ENCODE results near the gene CNDP2. TPM values are rescaled to one million over a fixed set of nuclear protein-coding genes. Genes with fewer than 3 reads are reported as not detected.
A peak's percentile ranks its signal among the peaks of the same experiment; 100 is the strongest.

CNDP2 gene
- total and polyA plus RNA-seq, 2 of the 13 experiments (the other 11 are each of a cell fraction or from before 2014, with no cell fraction given) = 64.7 to 80.8 TPM

DNA sequence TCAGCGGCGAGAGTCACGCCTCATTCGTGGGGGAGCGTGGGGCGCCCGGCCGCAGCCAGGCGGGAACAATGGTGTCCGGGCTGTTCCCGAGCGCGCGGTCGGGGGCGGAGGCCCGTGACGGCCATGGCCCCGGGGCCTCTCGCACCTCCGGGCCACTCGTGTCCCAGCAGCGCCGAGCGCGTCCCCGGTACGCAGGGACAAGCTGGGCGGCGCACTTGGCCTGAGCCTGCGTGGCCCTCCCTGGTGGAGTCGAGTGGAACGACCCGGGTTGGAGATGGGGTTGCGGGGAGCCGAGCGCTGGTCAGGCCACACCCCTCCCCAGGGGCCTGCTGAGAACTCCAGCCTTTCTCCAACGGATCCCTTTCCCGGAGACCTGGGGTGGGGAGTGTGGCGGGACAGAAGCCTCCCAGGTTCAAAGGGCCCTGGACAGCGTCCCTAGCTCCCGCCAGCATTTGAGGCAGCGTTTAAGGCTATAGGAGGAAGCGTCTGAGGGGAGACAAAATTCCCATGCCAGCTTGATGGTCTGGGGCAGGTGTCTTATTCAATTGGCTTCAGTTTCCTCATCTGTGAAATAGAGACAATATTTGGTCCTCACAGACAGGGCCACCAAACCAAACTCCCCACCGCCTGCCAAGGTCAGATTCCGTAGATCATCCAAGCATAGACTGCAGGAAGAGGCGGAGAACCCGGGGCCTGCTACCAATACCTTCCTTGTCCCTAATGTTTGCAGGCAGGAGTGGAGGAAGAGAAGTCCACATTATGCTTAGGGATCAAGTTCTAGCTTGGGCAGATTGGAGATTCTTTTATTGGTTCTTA lies 553 bp downstream of the CNDP2 start (continued):
- TF ChIP-seq, protein P1, sequence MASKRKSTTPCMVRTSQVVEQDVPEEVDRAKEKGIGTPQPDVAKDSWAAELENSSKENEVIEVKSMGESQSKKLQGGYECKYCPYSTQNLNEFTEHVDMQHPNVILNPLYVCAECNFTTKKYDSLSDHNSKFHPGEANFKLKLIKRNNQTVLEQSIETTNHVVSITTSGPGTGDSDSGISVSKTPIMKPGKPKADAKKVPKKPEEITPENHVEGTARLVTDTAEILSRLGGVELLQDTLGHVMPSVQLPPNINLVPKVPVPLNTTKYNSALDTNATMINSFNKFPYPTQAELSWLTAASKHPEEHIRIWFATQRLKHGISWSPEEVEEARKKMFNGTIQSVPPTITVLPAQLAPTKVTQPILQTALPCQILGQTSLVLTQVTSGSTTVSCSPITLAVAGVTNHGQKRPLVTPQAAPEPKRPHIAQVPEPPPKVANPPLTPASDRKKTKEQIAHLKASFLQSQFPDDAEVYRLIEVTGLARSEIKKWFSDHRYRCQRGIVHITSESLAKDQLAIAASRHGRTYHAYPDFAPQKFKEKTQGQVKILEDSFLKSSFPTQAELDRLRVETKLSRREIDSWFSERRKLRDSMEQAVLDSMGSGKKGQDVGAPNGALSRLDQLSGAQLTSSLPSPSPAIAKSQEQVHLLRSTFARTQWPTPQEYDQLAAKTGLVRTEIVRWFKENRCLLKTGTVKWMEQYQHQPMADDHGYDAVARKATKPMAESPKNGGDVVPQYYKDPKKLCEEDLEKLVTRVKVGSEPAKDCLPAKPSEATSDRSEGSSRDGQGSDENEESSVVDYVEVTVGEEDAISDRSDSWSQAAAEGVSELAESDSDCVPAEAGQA (IDR thresholded peaks at IDR 0.05; ENCODE audit: low read depth) = no peak
- TF ChIP-seq, protein P1 (CRISPR knock-in tag; IDR thresholded peaks at IDR 0.05; ENCODE audit: borderline replicate concordance) = no peak
- TF ChIP-seq MYNN (CRISPR knock-in tag; IDR thresholded peaks at IDR 0.05; ENCODE audit: low read depth) = no peak

DNA sequence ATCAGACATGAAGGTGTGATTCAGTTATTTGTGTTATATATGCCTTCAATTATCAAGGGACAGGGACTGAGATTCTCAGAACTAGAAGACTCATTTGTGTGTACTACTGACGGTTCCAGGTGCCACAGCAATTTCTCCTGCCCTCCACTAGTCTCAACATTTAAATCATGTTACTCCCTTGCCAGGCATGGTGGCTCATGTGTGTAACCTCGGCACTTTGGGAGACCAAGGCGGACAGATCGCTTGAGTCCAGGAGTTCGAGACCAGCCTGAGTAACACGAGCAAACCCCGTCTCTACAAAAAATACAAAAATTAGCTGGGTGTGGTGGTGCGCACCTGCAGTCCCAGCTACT lies 1.1 kb downstream of the CNDP2 start:
- Histone ChIP-seq H3K9me3 (ENCODE audit: low read length) (peaks cover 3% of the 10 kb centered on the region), H3K9ac (ENCODE audit: insufficient read depth, low read depth, low read length) (peak overlapping the region; percentile 96), H3K4me3 (replicated peaks in 1 of 3; ENCODE audit: insufficient read depth in 1 of 3, low read depth in 2 of 3, low read length in 3 of 3) (peak overlapping the region; percentile 84 to 90 (median 89)), H3K36me3 (replicated peaks in 1 of 2; ENCODE audit: control insufficient read depth in 1 of 2, insufficient read depth in 2 of 2, low read length in 2 of 2) (peaks cover 4 to 13% of the 10 kb centered on the region in 2 experiments), H2AFZ (ENCODE audit: low read length) (no peak overlapping the region), H3K4me1 (ENCODE audit: insufficient read depth, low read length) (peaks cover 41% of the 10 kb centered on the region), H3K27me3 (ENCODE audit: control insufficient read depth in 1 of 2, insufficient read depth in 2 of 2, low read length in 2 of 2) (no peaks in the 10 kb centered on the region; a peak in 1 of 5 replicates), H3K4me2 (ENCODE audit: low read depth, low read length) (peak overlapping the region; percentile 83), H4K20me1 (ENCODE audit: insufficient read depth, low read length) (peaks cover 4% of the 10 kb centered on the region; the same call in 1 of the 2 replicates), H3K27ac (ENCODE audit: extremely low read length, insufficient read depth, low read length) (peak overlapping the region; percentile 87), H3K79me2 (ENCODE audit: insufficient read depth, low read length) (peaks cover 32% of the 10 kb centered on the region)
- no peak for ATAC-seq
- WGBS (ENCODE audit: low lambda C conversion rate) = 77% methylated on average over 8 of the region's 8 CpGs
- BruUV-seq (replicated peaks) = TSS peak; percentile 57
- in situ Hi-C loops (cut with HindIII; ENCODE audit: extremely low pct_ligation_motif_present, low pct_unique_long_range_greater_than_20kb) (loop anchor here (5.0 to 25.0 kb wide), 2 partner anchors 45 to 310 kb away; no protein-coding TSS in a partner anchor), intact Hi-C loops (cut with micrococcal nuclease; ENCODE audit: unreplicated experiment) (loop anchor here (1.0 to 5.0 kb wide), 3 partner anchors 45 to 350 kb away; partner anchors contain the start of genes FBXO15, TIMM21 and ZNF407)
- CTCF ChIA-PET (ENCODE audit: low intra/inter-chr PET ratio, low total read pairs) = no interaction called here
- peak; percentile 7 for DNase-seq (ENCODE audit: low spot score)
- POLR2A ChIA-PET = interaction anchor here (3.2 kb wide), 1 partner anchor 45 kb away, joined by 59 read pairs; no protein-coding TSS in a partner anchor
- TF ChIP-seq ZMYM3 (CRISPR knock-in tag; IDR thresholded peaks at IDR 0.05) = no peak; the same call in 1 of the 2 replicates
- no peak for FAIRE-seq

All from HepG2 (cell line).